ENCODE data around the gene PIAS4. TPM values are rescaled to one million over a fixed set of nuclear protein-coding genes. Genes with fewer than 3 reads are reported as not detected.

Gene PIAS4
- total RNA-seq, 1 experiment from 2014 or later: 29.3 TPM

- no peak for DNase-seq
- Mint-ChIP-seq H3K36me3 (ENCODE audit: insufficient read depth, unreplicated experiment) (peaks cover 87% of the 10 kb centered on the region), H3K4me3 (ENCODE audit: low read depth, unreplicated experiment) (no peak overlapping the region), H3K4me1 (ENCODE audit: low read depth, unreplicated experiment) (no peaks in the 10 kb centered on the region), H3K27ac (ENCODE audit: unreplicated experiment) (peak overlapping the region; percentile 61), H3K27me3 (ENCODE audit: unreplicated experiment) (no peaks in the 10 kb centered on the region), H3K9me3 (ENCODE audit: low read depth, unreplicated experiment) (no peaks in the 10 kb centered on the region)
- TF ChIP-seq CTCF (IDR thresholded peaks at IDR 0.05; ENCODE audit: unreplicated experiment): no peak
- BruUV-seq (replicated peaks): no TSS peak
- CTCF ChIA-PET: interaction anchor here (1.0 kb wide), 1 partner anchor 163 kb away, joined by 3 read pairs; no protein-coding TSS in a partner anchor
- intact Hi-C loops (cut with micrococcal nuclease; ENCODE audit: unreplicated experiment): no loop called here
Observed at GRCh38 chr19:4043401-4043800, 35.9 kb downstream of the PIAS4 start.

- Mint-ChIP-seq H3K27ac (ENCODE audit: unreplicated experiment) (no peak overlapping the region), H3K36me3 (ENCODE audit: insufficient read depth, unreplicated experiment) (peaks cover 87% of the 10 kb centered on the region), H3K4me1 (ENCODE audit: low read depth, unreplicated experiment) (no peaks in the 10 kb centered on the region), H3K9me3 (ENCODE audit: low read depth, unreplicated experiment) (no peaks in the 10 kb centered on the region), H3K4me3 (ENCODE audit: low read depth, unreplicated experiment) (no peak overlapping the region), H3K27me3 (ENCODE audit: unreplicated experiment) (no peaks in the 10 kb centered on the region)
- CTCF ChIA-PET: no interaction called here
- no peak for TF ChIP-seq CTCF (IDR thresholded peaks at IDR 0.05; ENCODE audit: unreplicated experiment)
- DNase-seq: no peak
- no TSS peak for BruUV-seq (replicated peaks)
- intact Hi-C loops (cut with micrococcal nuclease; ENCODE audit: unreplicated experiment): no loop called here
Observed at GRCh38 chr19:4043966-4044715, 36.6 kb downstream of the PIAS4 start.

GRCh38 chr19:4044990-4045465, 37.5 kb downstream of the PIAS4 start:
- intact Hi-C loops (cut with micrococcal nuclease; ENCODE audit: unreplicated experiment): no loop called here
- no peak overlapping the region for H3K27ac Mint-ChIP-seq (ENCODE audit: unreplicated experiment)
- BruUV-seq (replicated peaks): no TSS peak

GRCh38 chr19:4045597-4046361, 38.2 kb downstream of the PIAS4 start:
- H3K36me3 Mint-ChIP-seq (ENCODE audit: insufficient read depth, unreplicated experiment): peaks cover 85% of the 10 kb centered on the region
- no peaks in the 10 kb centered on the region for H3K9me3 Mint-ChIP-seq (ENCODE audit: low read depth, unreplicated experiment)
- CTCF ChIA-PET: no interaction called here
- no peak overlapping the region for H3K4me3 Mint-ChIP-seq (ENCODE audit: low read depth, unreplicated experiment)
- H3K4me1 Mint-ChIP-seq (ENCODE audit: low read depth, unreplicated experiment): peaks cover 12% of the 10 kb centered on the region
- no peaks in the 10 kb centered on the region for H3K27me3 Mint-ChIP-seq (ENCODE audit: unreplicated experiment)
- BruUV-seq (replicated peaks): TSS peak; percentile 18
- TF ChIP-seq CTCF (IDR thresholded peaks at IDR 0.05; ENCODE audit: unreplicated experiment): no peak
- no peak for DNase-seq
- H3K27ac Mint-ChIP-seq (ENCODE audit: unreplicated experiment): no peak overlapping the region
- intact Hi-C loops (cut with micrococcal nuclease; ENCODE audit: unreplicated experiment): no loop called here

More at GRCh38 chr19:4044990-4045465, 37.5 kb downstream of the PIAS4 start:
- Mint-ChIP-seq H3K4me3 (ENCODE audit: low read depth, unreplicated experiment) (no peak overlapping the region), H3K9me3 (ENCODE audit: low read depth, unreplicated experiment) (no peaks in the 10 kb centered on the region), H3K4me1 (ENCODE audit: low read depth, unreplicated experiment) (peaks cover 8% of the 10 kb centered on the region), H3K27me3 (ENCODE audit: unreplicated experiment) (no peaks in the 10 kb centered on the region), H3K36me3 (ENCODE audit: insufficient read depth, unreplicated experiment) (peaks cover 87% of the 10 kb centered on the region)
- no peak for DNase-seq
- TF ChIP-seq CTCF (IDR thresholded peaks at IDR 0.05; ENCODE audit: unreplicated experiment): no peak
- CTCF ChIA-PET: no interaction called here

Data from Calu3 (cell line).